MCF 10A (cell line): ENCODE results near the gene NT5C3B. TPM values are rescaled to one million over a fixed set of nuclear protein-coding genes. Genes with fewer than 3 reads are reported as not detected.
"Not testable (repeated sequence)": the region's sequence is repeated elsewhere in the genome, so short reads cannot be mapped to it uniquely, and the experiment has no call there.

Experiments used
- BruUV-seq: library from RNA; stranded (reverse); fragments of 400-500 nt; replicated peaks from 2 replicates; lab custom pipeline; 2021; lab: Mats Ljungman, UMichigan
- CTCF ChIA-PET: fragments of 300-600 bp; sonication (Branson Sonifier 250); formaldehyde crosslinking; extraction: SDS; loops from one replicate; lab custom pipeline; 2021; ENCODE audit warnings: antibody characterized with exemption, inconsistent platforms; lab: Yijun Ruan, JAX
- POLR2A ChIA-PET: fragments of 300-600, 350-650 bp; sonication (Branson Sonifier 250); formaldehyde crosslinking; extraction: SDS; loops from one replicate; lab custom pipeline; 2020; ENCODE audit warnings: antibody characterized with exemption, inconsistent platforms; lab: Yijun Ruan, JAX
- DNase-seq: peaks from one replicate; pipeline ENCODE4 v3.0.0-alpha.2; 2018; ENCODE audit not compliant: unreplicated experiment
- H3K27ac Mint-ChIP-seq: one replicate; pipeline ENCODE4 v1.8.0; 2022; ENCODE audit warnings: mild to moderate bottlenecking, low read depth, mixed read lengths; ENCODE audit not compliant: unreplicated experiment
- H3K27me3 Mint-ChIP-seq: one replicate; pipeline ENCODE4 v1.8.0; 2022; ENCODE audit warnings: mixed read lengths; ENCODE audit not compliant: insufficient read depth, unreplicated experiment
- H3K36me3 Mint-ChIP-seq: one replicate; pipeline ENCODE4 v1.8.0; 2022; ENCODE audit warnings: mild to moderate bottlenecking, moderate library complexity, mixed read lengths; ENCODE audit not compliant: insufficient read depth, unreplicated experiment
- H3K4me1 Mint-ChIP-seq: one replicate; pipeline ENCODE4 v1.8.0; 2022; ENCODE audit warnings: mixed read lengths; ENCODE audit not compliant: insufficient read depth, unreplicated experiment
- H3K4me3 Mint-ChIP-seq: one replicate; pipeline ENCODE4 v1.8.0; 2022; ENCODE audit warnings: mild to moderate bottlenecking, moderate library complexity, mixed read lengths; ENCODE audit not compliant: unreplicated experiment
- H3K9me3 Mint-ChIP-seq: one replicate; pipeline ENCODE4 v1.8.0; 2022; ENCODE audit warnings: mixed read lengths; ENCODE audit not compliant: unreplicated experiment
- CTCF ChIP-seq: fragments of 200-600 bp; IDR thresholded peaks from one replicate; pipeline ENCODE4 v1.8.0; 2022; ENCODE audit warnings: antibody characterized with exemption, mild to moderate bottlenecking; ENCODE audit not compliant: unreplicated experiment
- intact Hi-C: fragments of 100-400 bp; cut with micrococcal nuclease; formaldehyde crosslinking; loops from 2 replicates; pipeline ENCODE4 v1.14.1; 2022
- total RNA-seq: library from RNA; stranded (reverse); gene quantifications from 2 replicates; pipeline ENCODE4 v1.2.3, GENCODE V29; 2022

NT5C3B gene
- total RNA-seq, 1 experiment from 2014 or later, result 59.8 TPM

GRCh38 chr17:41864498-41864835 is 28.4 kb upstream of the NT5C3B start:
- ChIA-PET CTCF (interaction anchor here (0.7 to 1.3 kb wide), 4 partner anchors 15 to 79 kb away, joined by 3 to 4 read pairs (median 4); no protein-coding TSS in a partner anchor), POLR2A (interaction anchor here (0.7 to 3.5 kb wide), 31 partner anchors 9 to 741 kb away, joined by 3 to 40 read pairs (median 5); partner anchors contain the start of genes ACLY, CAVIN1, CNP and EIF1)
- BruUV-seq, result no TSS peak
- Mint-ChIP-seq H3K4me3 (no peak overlapping the region), H3K9me3 (no peaks in the 10 kb centered on the region), H3K4me1 (peaks cover 7% of the 10 kb centered on the region), H3K36me3 (peaks cover 37% of the 10 kb centered on the region), H3K27me3 (no peaks in the 10 kb centered on the region), H3K27ac (no peak overlapping the region)
- TF ChIP-seq CTCF, result no peak
- DNase-seq, result no peak
- intact Hi-C loops, result loop anchor here (2.0 kb wide), 1 partner anchor 52 kb away; the partner anchor contains the start of gene FKBP10

- intact Hi-C loops, result no loop called here
- H3K4me1 Mint-ChIP-seq, result peaks cover 7% of the 10 kb centered on the region
- CTCF ChIA-PET, result interaction anchor here (0.6 to 1.3 kb wide), 5 partner anchors 14 to 200 kb away, joined by 3 to 4 read pairs (median 3); no protein-coding TSS in a partner anchor
- peak; percentile 4 for DNase-seq
- POLR2A ChIA-PET, result interaction anchor here (0.6 to 3.5 kb wide), 15 partner anchors 8 to 560 kb away, joined by 3 to 40 read pairs (median 13); partner anchors contain the start of genes ACLY, CAVIN1, CNP and DNAJC7
- no peak for TF ChIP-seq CTCF
- H3K4me3 Mint-ChIP-seq, result no peak overlapping the region
- peaks cover 29% of the 10 kb centered on the region for H3K36me3 Mint-ChIP-seq
- no peaks in the 10 kb centered on the region for H3K27me3 Mint-ChIP-seq
- H3K27ac Mint-ChIP-seq, result no peak overlapping the region
- BruUV-seq, result no TSS peak
- no peaks in the 10 kb centered on the region for H3K9me3 Mint-ChIP-seq
Measured at GRCh38 chr17:41863074-41863848, 27.2 kb upstream of the NT5C3B start.

DNA sequence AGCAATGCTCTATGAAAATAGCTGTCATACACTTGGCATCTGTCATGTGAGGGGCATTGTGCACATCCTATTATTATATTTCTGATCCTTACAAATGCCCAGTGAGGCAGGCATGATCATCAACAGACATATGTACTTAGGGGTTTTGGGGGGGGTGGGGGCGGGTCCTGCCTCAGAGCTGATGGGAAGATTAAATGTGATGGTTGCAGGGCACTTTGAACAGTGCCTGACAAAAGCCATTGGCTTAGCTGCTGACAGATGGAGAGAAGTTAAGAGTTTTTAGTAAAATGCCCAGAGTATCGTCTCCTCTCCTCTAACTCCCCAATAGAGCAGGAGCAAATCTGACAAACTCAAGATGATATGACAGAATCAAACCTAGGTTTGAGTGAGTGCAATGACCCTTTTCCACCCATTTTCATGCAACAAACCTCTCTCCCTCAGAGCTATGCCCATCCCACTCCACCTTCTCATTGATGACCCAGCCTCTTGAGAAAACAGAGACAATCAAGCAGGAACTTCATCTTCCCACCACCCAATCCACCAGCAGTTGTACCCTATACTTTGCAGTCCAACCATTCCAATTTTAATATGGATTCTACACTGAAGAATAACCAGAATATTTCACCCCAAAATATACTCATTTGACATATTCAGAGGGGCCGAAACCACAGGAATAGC is 24.4 kb upstream of the NT5C3B start:
- DNase-seq, result no peak
- CTCF ChIA-PET, result interaction anchor here (0.9 kb wide), 1 partner anchor 26 kb away, joined by 4 read pairs; no protein-coding TSS in a partner anchor
- POLR2A ChIA-PET, result interaction anchor here (0.6 to 1.5 kb wide), 4 partner anchors 11 to 315 kb away, joined by 3 to 5 read pairs (median 3); partner anchors contain the start of genes NT5C3B and P3H4
- Mint-ChIP-seq H3K4me1 (peaks cover 7% of the 10 kb centered on the region), H3K9me3 (no peaks in the 10 kb centered on the region), H3K27me3 (no peaks in the 10 kb centered on the region), H3K36me3 (peaks cover 11% of the 10 kb centered on the region), H3K4me3 (no peak overlapping the region), H3K27ac (no peak overlapping the region)
- intact Hi-C loops, result no loop called here
- BruUV-seq, result no TSS peak
- TF ChIP-seq CTCF, result no peak

- CTCF ChIA-PET, result interaction anchor here (0.6 kb wide), 1 partner anchor 44 kb away, joined by 3 read pairs; no protein-coding TSS in a partner anchor
- H3K36me3 Mint-ChIP-seq, result peaks cover 34% of the 10 kb centered on the region
- H3K4me1 Mint-ChIP-seq, DNase-seq, H3K27me3 Mint-ChIP-seq, H3K4me3 Mint-ChIP-seq, BruUV-seq, H3K9me3 Mint-ChIP-seq, H3K27ac Mint-ChIP-seq, intact Hi-C loops: not testable (repeated sequence)
- POLR2A ChIA-PET, result interaction anchor here (4.4 kb wide), 1 partner anchor 13 kb away, joined by 35 read pairs; the partner anchor contains the start of gene KLHL11
Measured at GRCh38 chr17:41851382-41851781, 15.3 kb upstream of the NT5C3B start.
